Measurements from ENCODE around the gene COL18A1.

Gene COL18A1

DNA sequence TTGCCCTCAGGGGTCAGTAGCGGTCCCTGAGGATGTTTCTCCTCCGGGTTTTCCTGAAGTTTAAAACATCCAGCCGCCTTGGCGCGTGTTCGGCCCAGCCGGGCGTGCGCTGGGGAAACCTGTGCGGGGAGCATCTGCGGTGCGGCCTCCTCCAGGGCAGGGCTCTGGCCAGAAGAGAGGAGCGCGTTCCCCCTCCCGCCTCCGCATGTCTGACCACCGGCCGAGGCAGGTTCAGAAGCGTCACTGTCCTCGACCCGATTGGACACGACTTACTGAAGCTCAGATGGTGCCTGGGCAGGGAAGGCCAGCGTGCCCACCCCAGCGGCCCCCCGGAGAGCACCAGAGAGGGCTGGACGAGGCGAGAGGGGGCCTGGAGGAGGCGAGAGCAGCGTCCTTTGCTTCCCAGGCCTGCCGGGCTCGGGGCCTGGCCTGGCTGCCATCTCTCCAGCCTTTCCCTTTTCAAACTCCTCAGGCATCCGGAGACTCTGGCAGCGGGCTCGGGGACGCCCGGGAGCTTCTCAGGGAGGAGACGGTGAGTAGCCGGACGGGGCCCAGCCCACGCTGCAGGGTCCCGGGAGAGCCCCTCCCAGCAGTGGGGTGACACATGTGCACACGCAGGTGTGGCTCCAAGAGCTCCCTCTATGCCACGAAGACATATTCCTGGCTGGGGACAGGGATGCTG lies 70.2 kb downstream of the COL18A1 start:
- in situ Hi-C loops (cut with MboI; ENCODE audit: low sequenced_read_pairs), result no loop called here

DNA sequence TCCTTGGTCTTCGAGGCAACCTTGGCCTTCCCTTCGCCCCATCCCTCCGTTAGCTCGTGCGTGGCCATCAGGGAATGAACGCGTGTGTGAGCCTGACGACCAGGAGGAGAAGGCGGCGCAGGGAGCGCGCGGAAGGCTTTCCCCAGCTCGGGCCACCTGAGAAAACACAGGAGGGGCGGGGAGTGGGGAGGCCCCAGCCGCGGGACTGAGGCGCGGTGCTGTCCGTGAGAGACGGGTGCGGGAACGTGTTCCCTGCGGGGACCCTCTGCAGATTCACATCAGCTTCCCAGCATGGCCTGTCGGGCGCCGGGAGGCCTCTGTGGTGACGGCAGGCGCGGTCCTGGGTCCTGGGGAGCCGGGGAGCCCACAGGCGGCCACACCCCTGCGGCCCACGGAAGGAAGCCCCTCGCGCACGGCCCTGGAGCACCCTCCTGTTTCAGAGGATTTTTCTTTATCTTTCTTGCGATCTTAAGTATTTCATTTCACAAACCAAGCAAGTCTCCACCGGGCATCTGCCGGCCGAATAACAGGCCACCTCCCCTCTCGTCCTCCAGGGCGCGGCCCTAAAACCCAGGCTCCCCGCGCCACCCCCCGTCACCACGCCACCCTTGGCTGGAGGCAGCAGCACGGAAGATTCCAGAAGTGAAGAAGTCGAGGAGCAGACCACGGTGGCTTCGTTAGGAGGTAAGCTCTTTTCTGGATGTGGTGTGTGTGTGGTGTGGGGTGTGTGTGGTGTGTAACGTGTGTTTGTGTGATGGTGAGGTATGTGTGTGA lies 71.0 kb downstream of the COL18A1 start:
- in situ Hi-C loops (cut with MboI; ENCODE audit: low sequenced_read_pairs), result no loop called here

DNA sequence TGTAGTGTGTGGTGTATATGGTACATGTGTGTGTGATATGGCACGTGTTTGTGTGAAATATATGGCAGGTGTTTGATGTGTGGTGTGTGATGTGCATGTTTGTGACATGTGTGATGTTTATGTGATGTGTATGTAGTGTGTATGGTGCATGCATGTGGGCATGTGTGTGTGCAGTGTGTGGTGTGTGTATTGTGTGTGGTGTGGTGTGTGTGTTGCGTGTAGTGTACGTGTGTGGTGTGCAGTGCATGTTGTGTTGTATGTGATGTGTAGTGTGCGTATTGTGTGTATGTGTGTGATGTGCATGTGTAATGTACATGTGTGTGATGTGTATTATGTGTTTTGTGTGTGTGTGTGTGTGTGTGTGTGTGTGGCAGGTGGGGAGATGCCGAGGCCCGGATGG lies 71.6 kb downstream of the COL18A1 start:
- in situ Hi-C loops (cut with MboI; ENCODE audit: low sequenced_read_pairs), result no loop called here

DNA sequence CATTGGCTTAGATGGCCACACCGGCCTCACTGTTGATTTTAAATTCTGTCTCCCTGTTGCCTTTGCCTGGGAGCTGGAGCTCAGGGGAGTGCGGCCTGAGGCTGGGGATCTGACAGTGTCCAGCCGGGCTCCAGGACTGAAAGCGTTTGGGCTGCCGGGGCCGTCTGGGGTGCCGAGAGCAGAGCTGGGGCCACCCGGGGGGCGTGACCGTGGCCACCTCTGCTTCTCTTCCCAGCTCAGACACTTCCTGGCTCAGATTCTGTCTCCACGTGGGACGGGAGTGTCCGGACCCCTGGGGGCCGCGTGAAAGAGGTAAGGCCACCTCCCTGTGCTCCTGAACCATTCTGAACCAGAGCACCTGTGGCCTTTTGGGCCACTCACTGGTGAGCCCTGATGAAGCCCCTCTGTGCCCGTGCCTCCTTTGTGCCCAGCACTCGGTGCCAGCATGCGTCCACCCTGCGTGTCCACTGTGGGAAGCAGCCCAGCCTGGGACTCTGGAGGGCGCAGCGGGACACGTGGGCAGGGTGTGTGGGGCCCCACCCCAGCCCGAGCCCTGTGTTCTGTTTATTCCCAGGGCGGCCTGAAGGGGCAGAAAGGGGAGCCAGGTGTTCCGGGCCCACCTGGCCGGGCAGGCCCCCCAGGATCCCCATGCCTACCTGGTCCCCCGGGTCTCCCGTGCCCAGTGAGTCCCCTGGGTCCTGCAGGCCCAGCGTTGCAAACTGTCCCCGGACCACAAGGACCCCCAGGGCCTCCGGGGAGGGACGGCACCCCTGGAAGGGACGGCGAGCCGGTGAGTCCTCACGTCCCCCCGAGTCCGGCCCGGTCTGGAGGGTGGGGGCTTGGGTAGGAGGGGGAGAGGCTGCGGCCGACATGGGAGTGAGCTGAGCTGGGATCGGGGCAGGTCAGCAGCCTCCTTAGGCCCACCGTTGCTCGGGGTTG lies 72.5 kb downstream of the COL18A1 start:
- in situ Hi-C loops (cut with MboI; ENCODE audit: low sequenced_read_pairs), result no loop called here

DNA sequence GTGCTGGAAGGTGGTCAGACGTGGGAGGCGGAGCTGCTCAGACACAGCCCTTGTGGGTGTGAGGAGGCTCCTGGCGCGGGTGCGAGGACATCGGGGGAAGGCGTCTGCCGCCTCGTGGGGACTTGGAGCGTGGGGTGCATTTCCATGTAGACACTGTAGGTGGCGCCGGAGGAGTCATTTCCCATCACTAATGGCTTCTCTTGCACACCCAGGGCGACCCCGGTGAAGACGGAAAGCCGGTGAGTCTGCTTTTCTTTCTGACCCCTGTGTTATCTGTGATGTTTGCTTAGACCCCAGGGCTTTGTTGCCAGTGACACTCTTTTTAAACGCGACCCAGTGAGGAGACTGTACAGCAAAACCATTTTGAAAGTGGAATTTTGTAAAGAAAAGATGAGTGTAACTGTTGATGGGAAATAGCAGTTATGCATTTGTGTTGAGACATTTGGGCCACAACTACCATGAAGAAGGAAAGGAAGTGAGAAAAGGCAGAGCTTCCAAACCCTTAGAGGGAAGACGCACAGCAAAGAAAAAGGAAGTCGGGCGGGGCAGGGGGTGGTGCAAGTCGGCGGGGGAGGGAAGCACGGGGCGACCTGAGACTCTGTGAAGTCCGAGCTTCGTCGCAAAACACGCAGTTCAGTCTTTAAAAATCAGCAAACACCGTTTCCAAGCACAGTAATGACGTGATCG lies 73.3 kb downstream of the COL18A1 start:
- in situ Hi-C loops (cut with MboI; ENCODE audit: low sequenced_read_pairs), result no loop called here

DNA sequence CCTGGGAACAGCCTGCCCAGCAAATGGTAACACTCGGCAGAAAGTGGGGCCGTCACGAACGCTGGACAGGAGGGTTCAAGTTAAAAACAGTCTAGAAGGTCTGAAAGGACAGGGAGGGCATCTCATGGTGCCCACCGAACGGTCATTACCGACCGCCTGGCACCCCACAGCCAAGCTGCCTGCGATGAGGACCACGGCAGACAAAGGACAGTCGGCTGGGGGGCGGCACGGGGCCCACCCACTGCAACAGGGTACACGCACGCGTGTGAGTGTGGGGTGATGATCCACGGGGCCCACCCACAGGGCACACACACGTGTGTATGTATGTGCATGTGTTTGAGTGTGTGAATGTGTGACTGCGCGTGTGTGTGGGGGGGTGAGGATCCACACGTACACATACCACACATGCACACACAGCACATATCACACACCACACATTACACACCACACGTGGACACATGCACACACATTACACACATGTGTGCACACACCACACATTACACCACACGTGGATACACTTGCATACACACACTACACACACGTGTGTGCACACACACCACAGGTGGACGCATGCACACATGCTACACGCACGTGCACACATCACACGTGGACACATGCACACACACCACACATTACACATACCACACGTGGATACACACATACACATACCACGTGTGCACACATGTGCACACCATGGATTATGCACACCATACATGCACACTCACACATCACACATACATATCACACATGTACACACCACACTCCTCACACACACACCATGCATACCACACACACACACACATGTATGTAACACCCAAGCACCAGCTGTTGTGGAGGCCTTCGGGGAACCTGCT lies 74.1 kb downstream of the COL18A1 start:
- in situ Hi-C loops (cut with MboI; ENCODE audit: low sequenced_read_pairs), result no loop called here

DNA sequence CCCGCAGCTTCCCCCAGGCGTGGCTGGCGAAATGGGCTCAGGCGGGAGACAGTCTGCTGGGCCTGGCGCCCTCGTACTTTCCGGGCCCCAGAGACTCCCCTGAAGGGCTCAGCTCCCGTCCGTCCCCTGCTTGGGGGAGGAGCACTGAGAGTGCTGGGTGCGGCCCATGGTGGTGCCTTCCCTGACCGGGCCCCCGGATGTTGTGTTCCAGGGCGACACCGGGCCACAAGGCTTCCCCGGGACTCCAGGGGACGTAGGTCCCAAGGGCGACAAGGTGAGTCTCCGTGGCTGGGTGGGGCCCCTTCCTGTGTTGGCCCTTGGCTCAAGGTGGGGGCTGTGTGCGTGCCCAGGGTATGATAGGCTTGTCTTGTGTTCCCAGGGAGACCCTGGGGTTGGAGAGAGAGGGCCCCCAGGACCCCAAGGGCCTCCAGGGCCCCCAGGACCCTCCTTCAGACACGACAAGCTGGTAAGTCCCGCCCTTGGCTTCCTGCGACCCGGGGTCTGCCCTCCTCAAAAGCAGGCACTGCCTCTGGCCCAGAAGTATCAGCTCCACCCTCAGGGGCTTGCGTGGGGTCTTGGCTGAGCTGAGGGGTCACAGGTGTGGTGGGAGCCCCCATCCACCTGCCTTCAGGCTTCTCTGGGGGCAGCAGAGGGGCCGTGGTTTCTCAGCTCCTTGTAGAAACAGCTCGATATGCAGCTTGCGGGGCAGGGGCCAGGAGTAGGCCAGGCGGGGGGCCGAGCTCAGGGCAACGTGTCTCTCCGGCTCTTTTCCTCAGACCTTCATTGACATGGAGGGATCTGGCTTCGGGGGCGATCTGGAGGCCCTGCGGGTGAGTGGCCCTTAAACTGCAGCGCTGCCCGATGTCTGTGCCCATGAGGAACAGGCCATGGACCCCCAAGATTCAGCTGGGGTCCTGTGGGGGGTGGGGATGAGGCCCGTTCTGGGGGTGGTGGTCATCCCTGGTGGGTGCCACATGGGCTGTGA lies 75.0 kb downstream of the COL18A1 start:
- in situ Hi-C loops (cut with MboI; ENCODE audit: low sequenced_read_pairs), result no loop called here

DNA sequence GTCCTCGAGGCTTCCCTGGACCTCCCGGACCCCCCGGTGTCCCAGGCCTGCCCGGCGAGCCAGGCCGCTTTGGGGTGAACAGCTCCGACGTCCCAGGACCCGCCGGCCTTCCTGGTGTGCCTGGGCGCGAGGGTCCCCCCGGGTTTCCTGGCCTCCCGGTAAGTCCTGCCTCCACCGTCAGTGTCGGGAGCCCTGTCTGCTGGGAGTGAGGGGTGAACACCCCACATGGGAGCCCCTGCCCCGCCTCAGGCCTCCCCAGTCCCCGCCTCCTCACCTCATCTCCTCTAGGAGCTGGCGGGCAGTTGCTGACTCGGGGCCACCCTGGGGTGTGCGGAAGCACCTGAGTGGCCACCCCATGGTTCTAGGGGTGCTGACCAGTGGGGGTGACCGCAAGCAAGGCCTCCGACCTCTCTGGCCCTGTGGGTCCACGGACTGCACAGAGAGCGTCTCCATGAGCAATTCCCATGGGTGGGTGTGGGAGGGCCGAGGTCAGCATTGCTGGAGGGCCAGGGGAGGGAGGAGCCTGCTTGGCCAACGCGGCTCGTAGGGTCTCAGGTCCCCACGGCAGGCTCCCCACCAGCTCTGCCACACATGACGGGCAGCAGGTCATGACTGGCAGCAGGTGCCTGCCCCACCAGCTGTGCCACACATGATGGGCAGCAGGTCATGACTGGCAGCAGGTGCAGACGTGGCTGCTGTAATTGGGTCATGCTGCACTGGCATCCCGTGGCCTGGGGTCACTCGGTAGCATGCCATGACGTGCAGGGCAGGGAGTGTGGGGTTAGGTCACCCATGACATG lies 75.9 kb downstream of the COL18A1 start:
- in situ Hi-C loops (cut with MboI; ENCODE audit: low sequenced_read_pairs), result no loop called here

DNA sequence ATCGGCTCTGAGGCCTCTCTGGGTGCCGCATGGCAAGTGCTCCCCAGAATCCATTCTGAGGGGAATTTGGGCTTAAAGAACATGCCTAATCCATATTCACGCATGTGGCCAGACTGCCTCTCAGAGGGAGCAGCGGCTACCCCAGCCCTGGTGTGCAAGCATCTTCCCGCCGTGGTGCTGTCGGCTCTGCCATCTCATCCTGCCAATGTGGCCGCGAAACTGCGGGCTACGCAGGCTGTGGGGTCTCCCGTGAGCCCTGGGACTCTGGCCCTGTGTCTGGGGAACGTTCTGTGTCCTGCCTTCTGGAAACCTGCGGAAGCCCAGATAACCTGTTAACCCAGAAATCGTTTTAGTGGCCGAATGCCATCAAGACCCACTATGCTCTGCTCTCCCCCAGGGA lies 76.6 kb downstream of the COL18A1 start:
- in situ Hi-C loops (cut with MboI; ENCODE audit: low sequenced_read_pairs), result no loop called here

DNA sequence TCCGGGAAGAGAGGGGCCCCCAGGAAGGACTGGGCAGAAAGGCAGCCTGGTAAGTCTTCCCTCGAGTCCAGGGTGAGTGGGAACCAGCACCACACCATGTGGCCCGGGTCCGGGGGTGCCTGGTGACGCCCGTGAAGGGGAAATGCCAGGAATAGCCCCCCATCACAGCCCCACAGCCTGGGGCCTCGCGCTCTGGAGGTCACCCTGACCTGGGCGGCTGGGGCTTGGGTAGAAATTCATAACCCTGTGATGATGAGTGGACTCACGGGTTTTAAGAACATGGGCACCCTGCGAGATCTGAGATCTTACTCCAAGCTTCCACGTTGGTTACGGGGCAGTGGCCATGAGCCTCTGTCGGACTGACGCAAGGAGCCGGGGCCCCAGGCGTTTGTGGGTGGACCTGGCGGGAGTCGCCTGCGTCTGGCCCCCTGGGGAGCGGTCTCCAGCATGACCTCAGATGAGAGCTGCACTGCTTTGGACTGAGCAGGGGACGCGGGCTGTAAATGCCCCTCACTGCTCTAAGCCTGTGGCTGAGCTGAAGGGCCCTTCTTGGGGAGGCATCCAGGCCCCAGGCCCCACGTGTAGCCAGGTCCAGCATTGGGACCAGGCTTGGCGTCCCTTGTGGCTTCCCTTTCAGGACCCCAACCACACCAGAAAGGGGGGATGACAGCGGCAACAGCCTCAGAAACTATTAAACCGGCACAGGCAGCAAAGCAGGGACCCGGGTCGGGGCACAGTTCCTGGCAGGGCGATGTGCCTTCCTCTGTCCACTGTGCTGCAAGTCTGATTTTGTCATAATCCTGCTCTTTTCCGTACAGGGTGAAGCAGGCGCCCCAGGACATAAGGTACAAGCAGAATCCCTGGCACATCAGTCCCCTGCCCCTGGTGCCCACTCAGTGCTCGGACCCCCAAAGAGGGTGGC lies 77.3 kb downstream of the COL18A1 start:
- in situ Hi-C loops (cut with MboI; ENCODE audit: low sequenced_read_pairs), result no loop called here

DNA sequence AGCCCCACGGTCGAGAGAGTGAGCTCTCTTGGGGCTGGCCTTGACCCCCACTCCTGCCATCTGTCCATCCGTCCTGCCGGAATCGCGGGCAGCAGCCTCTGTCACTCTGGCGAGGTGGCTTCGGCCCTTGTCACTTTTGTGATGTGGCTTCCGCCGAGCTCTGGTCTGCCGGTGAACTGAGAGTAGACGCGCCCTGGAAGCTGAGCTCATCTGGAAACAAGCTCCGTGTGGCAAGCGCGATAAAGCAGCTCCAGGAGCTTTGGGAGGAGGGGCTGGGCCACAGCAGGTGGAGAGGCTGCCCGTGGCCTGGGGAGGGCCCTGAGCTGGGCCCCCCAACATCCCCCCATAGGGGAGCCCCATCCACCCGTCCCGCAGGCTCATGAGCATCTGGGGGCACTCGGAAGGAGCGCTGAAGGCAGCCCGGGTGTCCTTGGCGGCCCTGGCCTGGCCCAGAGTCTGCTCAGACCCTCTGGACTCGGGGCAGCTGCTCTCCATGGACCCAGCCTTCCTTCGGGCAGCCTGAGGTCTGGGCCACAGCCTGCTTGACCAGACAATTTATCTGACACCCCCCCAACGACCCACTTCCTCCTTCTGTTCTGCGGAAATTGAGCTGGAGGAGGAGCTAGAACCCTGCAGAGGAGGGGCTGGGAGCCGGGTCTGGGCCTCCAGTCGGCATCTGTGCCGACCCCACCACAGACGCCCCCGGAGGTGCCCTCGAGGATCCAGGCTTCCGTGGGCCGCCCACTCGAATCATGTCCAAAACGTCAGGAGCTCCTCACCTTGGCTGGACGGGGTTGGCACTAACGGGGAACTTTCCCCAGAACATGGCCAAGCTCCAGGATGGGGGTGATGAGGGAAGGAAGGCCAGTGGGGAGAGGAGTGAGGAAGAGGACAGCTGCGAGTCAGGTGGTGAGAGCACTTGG lies 78.2 kb downstream of the COL18A1 start:
- in situ Hi-C loops (cut with MboI; ENCODE audit: low sequenced_read_pairs), result no loop called here

DNA sequence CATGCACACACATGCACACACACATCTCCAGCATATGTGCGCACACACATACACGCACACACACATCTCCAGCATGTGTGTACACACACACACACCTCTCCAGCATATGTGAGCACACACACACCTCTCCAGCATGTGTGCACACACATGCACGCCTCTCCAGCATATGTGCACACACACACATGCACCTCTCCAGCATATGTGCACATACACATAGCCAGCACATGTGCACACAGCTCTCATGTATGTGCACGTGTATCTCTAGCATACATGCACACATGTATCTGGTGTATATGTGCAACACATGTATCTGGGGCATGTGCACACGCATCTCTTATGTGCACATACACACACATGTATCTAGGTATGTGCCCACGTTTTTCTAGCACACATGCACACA lies 79.4 kb downstream of the COL18A1 start:
- in situ Hi-C loops (cut with MboI; ENCODE audit: low sequenced_read_pairs), result no loop called here

DNA sequence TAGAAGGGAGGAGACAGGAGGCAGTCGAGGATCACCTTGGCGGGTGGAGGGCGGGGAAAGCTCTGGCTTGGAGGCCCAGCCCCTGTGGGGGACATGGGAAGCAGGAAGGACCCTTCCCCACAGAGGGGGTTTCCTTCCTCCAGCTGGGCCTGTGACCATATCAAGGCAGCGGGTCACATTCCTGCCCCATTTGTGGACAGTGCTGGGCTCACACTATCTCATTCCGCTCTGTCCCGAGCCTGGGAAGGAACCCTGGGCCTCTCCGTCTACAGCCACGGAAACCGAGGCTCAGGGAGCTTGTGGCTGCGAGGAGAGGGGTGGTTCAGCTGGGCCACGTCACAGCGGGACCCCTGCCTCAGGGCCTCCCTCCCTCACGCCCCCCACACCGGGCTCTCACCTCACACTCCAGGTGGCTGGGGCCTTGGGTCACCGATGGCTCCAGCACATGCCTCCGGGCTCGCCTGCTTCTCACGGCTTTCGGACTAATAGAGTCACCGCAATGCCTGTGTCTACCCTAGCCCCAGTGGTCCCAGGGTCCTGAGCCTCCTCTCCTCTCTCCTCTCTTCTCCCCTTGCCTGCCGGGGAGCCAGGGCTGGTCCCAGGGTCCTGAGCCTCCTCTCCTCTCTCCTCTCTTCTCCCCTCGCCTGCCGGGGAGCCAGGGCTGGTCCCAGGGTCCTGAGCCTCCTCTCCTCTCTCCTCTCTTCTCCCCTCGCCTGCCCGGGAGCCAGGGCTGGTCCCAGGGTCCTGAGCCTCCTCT lies 80.9 kb downstream of the COL18A1 start:
- in situ Hi-C loops (cut with MboI; ENCODE audit: low sequenced_read_pairs), result no loop called here

DNA sequence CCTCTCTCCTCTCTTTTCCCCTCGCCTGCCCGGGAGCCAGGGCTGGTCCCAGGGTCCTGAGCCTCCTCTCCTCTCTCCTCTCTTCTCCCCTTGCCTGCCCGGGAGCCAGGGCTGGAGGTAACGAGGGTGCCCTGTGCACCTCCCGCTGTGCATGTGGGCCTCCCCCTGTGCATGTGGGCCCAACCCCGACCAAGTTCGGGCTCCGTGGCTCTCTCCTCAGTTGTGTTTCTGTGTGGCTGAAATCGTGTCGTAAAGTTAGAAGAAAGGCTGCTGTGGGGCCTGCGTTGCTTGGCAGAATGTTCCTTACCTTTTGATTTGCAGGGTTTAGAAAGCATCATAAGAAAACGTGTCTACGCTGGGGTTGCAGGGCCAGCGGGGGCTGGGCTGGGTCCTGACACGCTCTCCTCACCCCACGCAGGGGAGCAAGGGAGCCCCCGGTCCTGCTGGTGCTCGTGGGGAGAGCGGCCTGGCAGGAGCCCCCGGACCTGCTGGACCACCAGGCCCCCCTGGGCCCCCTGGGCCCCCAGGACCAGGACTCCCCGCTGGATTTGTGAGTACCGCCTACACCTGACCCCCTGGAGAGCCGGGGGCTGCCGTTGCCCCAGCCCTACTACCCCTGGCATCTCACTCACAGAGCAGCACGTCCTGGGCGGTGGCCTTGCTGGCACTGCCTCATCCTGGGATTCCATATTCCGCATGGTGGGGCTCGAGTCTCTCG lies 81.6 kb downstream of the COL18A1 start:
- in situ Hi-C loops (cut with MboI; ENCODE audit: low sequenced_read_pairs), result no loop called here
